CD14-positive monocyte (primary cell): ENCODE measurements around the gene GRIK2. TPM values are rescaled to one million over a fixed set of nuclear protein-coding genes. Genes with fewer than 3 reads are reported as not detected.

ENCODE experiments used
- DNase-seq, 3 donors: peaks; one replicate each; pipeline ENCODE4 v3.0.0-alpha.2; 2011 to 2022
- H2AFZ ChIP-seq: 2 replicates; pipeline ENCODE4 v1.6.0; 2012; ENCODE audit warnings: mild to moderate bottlenecking, low read depth, low read length, inconsistent platforms; ENCODE audit not compliant: insufficient read depth, poor library complexity, severe bottlenecking
- H3K27ac ChIP-seq, 2 donors: 1 replicate in 1 of 2; 2 replicates in 1 of 2; pipeline ENCODE4 v1.5.1; 2012 to 2013; ENCODE audit warnings: low read length in 2 of 2, control low read depth in 1 of 2, inconsistent platforms in 1 of 2, low read depth in 1 of 2, mild to moderate bottlenecking in 1 of 2
- H3K27me3 ChIP-seq, 2 donors: one replicate each; pipeline versions ENCODE4 v1.6.0 to v1.6.1; 2011 to 2013; ENCODE audit warnings: low read length in 2 of 2; ENCODE audit not compliant: control insufficient read depth in 2 of 2, insufficient read depth in 2 of 2
- H3K36me3 ChIP-seq, 2 donors: replicated peaks in 1 of 2; 1 replicate in 1 of 2; 2 replicates in 1 of 2; pipeline versions ENCODE4 v1.5.1 to v1.6.1; 2012 to 2013; ENCODE audit warnings: low read length in 2 of 2, control low read depth in 1 of 2, inconsistent platforms in 1 of 2, mild to moderate bottlenecking in 1 of 2; ENCODE audit not compliant: insufficient read depth in 2 of 2, control insufficient read depth in 1 of 2
- H3K4me1 ChIP-seq, 2 donors: 1 replicate in 1 of 2; 2 replicates in 1 of 2; pipeline versions ENCODE4 v1.5.1 to v1.6.1; 2012 to 2013; ENCODE audit warnings: low read length in 2 of 2, control low read depth in 1 of 2, inconsistent platforms in 1 of 2, mild to moderate bottlenecking in 1 of 2, moderate library complexity in 1 of 2; ENCODE audit not compliant: insufficient read depth in 2 of 2, control insufficient read depth in 1 of 2
- H3K4me2 ChIP-seq: replicated peaks from 2 replicates; pipeline ENCODE3; 2012; ENCODE audit warnings: low read length, moderate library complexity, mild to moderate bottlenecking; ENCODE audit not compliant: poor library complexity, severe bottlenecking; ENCODE audit errors: extremely low read depth
- H3K4me3 ChIP-seq, 3 experiments: fragments of 200-600 bp in 1 of 3; sonication (generic) in 1 of 3; replicated peaks in 1 of 3; 1 replicate in 2 of 3; 2 replicates in 1 of 3; pipeline ENCODE4 v1.5.1; 2011 to 2013; ENCODE audit warnings: low read length in 3 of 3, mild to moderate bottlenecking in 3 of 3, control low read depth in 2 of 3, low read depth in 2 of 3, inconsistent platforms in 1 of 3, moderate library complexity in 1 of 3
- H3K79me2 ChIP-seq: 2 replicates; pipeline ENCODE4 v1.6.0; 2012; ENCODE audit warnings: mild to moderate bottlenecking, control low read depth, inconsistent platforms, low read length, moderate library complexity; ENCODE audit not compliant: insufficient read depth
- H3K9ac ChIP-seq: 2 replicates; pipeline ENCODE4 v1.6.0; 2017; ENCODE audit warnings: low read length, mild to moderate bottlenecking; ENCODE audit not compliant: insufficient read depth, poor library complexity, severe bottlenecking
- H3K9me3 ChIP-seq, 2 donors: replicated peaks in 1 of 2; 1 replicate in 1 of 2; 2 replicates in 1 of 2; pipeline versions ENCODE4 v1.5.1 to v1.6.1; 2012 to 2013; ENCODE audit warnings: low read length in 2 of 2, control low read depth in 1 of 2; ENCODE audit not compliant: control insufficient read depth in 1 of 2, insufficient read depth in 1 of 2
- H4K20me1 ChIP-seq: 2 replicates; pipeline ENCODE4 v1.6.0; 2012; ENCODE audit warnings: mild to moderate bottlenecking, low read length, control low read depth, moderate library complexity; ENCODE audit not compliant: insufficient read depth
- H3K27ac Mint-ChIP-seq, 7 donors: one replicate each; pipeline ENCODE4 v1.8.0; 2020; ENCODE audit warnings: mild to moderate bottlenecking in 7 of 7, mixed read lengths in 7 of 7, moderate library complexity in 6 of 7, inconsistent platforms in 2 of 7
- H3K27me3 Mint-ChIP-seq, 3 donors: one replicate each; pipeline ENCODE4 v1.8.0; 2021 to 2022; ENCODE audit warnings: low read depth in 3 of 3, mild to moderate bottlenecking in 3 of 3, mixed read lengths in 3 of 3, moderate library complexity in 3 of 3, inconsistent platforms in 1 of 3
- H3K36me3 Mint-ChIP-seq, 2 donors: one replicate each; pipeline ENCODE4 v1.8.0; 2020; ENCODE audit warnings: mixed read lengths in 2 of 2, inconsistent platforms in 1 of 2, mild to moderate bottlenecking in 1 of 2
- H3K4me1 Mint-ChIP-seq: one replicate; pipeline ENCODE4 v1.8.0; 2020; ENCODE audit warnings: mild to moderate bottlenecking, mixed read lengths
- H3K4me3 Mint-ChIP-seq, 2 donors: one replicate each; pipeline ENCODE4 v1.8.0; 2020; ENCODE audit warnings: mild to moderate bottlenecking in 2 of 2, mixed read lengths in 2 of 2, moderate library complexity in 1 of 2
- H3K9me3 Mint-ChIP-seq, 7 donors: one replicate each; pipeline ENCODE4 v1.8.0; 2020 to 2022; ENCODE audit warnings: mixed read lengths in 7 of 7, mild to moderate bottlenecking in 6 of 7, moderate library complexity in 6 of 7, inconsistent platforms in 2 of 7
- CTCF ChIP-seq: fragments of 200-600 bp; IDR thresholded peaks from one replicate; pipeline ENCODE4 v1.8.0; 2022; ENCODE audit warnings: antibody characterized with exemption, mild to moderate bottlenecking
- WGBS: methylation state at CpG from one replicate; pipeline ENCODE4 v1.1.5; 2013; ENCODE audit warnings: missing lambda C conversion rate; ENCODE audit not compliant: insufficient coverage; 5-methylcytosine and 5-hydroxymethylcytosine counted together
- intact Hi-C, 2 donors: fragments of 100-400 bp; cut with micrococcal nuclease; formaldehyde crosslinking; loops; one replicate each; pipeline versions ENCODE4 v1.15.0 to v1.15.1; 2023
- polyA plus RNA-seq, 3 donors: library from polyadenylated mRNA; depleted of rRNA in 1 of 3; unstranded in 2 of 3; stranded (reverse) in 1 of 3; fragments of 300-500 nt in 2 of 3; fragments of >200 nt in 1 of 3; fragmentation: Illumina TruSeq in 2 of 3; gene quantifications; 1 replicate in 2 of 3; 2 replicates in 1 of 3; pipeline ENCODE4 v1.2.3, GENCODE V29; 2012 to 2021

Gene GRIK2
- polyA plus RNA-seq, 3 donors = not detected

GRCh38 chr6:101558712-101559111, 165.2 kb downstream of the GRIK2 start:
- no peaks in the 10 kb centered on the region for H3K4me1 ChIP-seq
- no peak overlapping the region for H3K4me3 ChIP-seq
- no peak overlapping the region for H2AFZ ChIP-seq
- no peak overlapping the region for H3K27ac ChIP-seq
- no peaks in the 10 kb centered on the region for H3K27me3 ChIP-seq
- Mint-ChIP-seq H3K27ac (no peak overlapping the region), H3K9me3 (peaks cover 0 to 3% (median 0%) of the 10 kb centered on the region in 7 donors), H3K27me3 (no peaks in the 10 kb centered on the region), H3K4me3 (no peak overlapping the region), H3K36me3 (no peaks in the 10 kb centered on the region), H3K4me1 (no peaks in the 10 kb centered on the region)
- H3K79me2 ChIP-seq = no peaks in the 10 kb centered on the region
- no peak overlapping the region for H3K9ac ChIP-seq
- no peaks in the 10 kb centered on the region for H3K9me3 ChIP-seq
- H4K20me1 ChIP-seq = no peaks in the 10 kb centered on the region
- no peak overlapping the region for H3K4me2 ChIP-seq
- no CpG with 5 or more reads among the region's 2 CpGs for WGBS
- no peak for DNase-seq
- no peaks in the 10 kb centered on the region for H3K36me3 ChIP-seq
- no peak for TF ChIP-seq CTCF
- intact Hi-C loops = no loop called here

- Histone ChIP-seq H2AFZ (no peak overlapping the region), H3K27me3 (no peaks in the 10 kb centered on the region), H3K27ac (no peak overlapping the region), H3K79me2 (no peaks in the 10 kb centered on the region), H3K9me3 (no peaks in the 10 kb centered on the region), H3K36me3 (no peaks in the 10 kb centered on the region), H3K4me3 (no peak overlapping the region), H4K20me1 (no peaks in the 10 kb centered on the region), H3K4me2 (no peak overlapping the region), H3K9ac (no peak overlapping the region), H3K4me1 (no peaks in the 10 kb centered on the region)
- intact Hi-C loops = no loop called here
- Mint-ChIP-seq H3K36me3 (no peaks in the 10 kb centered on the region), H3K9me3 (peaks cover 0 to 3% (median 0%) of the 10 kb centered on the region in 7 donors), H3K27me3 (peaks cover 0 to 4% (median 0%) of the 10 kb centered on the region in 3 donors), H3K4me1 (no peaks in the 10 kb centered on the region), H3K4me3 (no peak overlapping the region), H3K27ac (no peak overlapping the region)
- no peak for DNase-seq
- WGBS = 100% methylated on average over 1 of the region's 4 CpGs
- TF ChIP-seq CTCF = no peak
Measured at GRCh38 chr6:101572627-101573026, 179.1 kb downstream of the GRIK2 start.
